IMR-90 (cell line): ENCODE measurements around the gene POLA2. TPM values are rescaled to one million over a fixed set of nuclear protein-coding genes. Genes with fewer than 3 reads are reported as not detected.
A peak's percentile ranks its signal among the peaks of the same experiment; 100 is the strongest.

ENCODE experiments used
- ATAC-seq: fragments of 200-7000 bp; cut with Tn5 transposase; 2 replicates; pipeline ENCODE4 v1.9.1; 2020; ENCODE audit warnings: low read depth, mild to moderate bottlenecking, moderate library complexity
- BruUV-seq: library from RNA; stranded (reverse); fragments of 400-500 nt; replicated peaks from 2 replicates; lab custom pipeline; 2021; lab: Mats Ljungman, UMichigan
- CTCF ChIA-PET: fragments of 300-600 bp; formaldehyde crosslinking; extraction: SDS; loops from one replicate; lab custom pipeline; 2021; ENCODE audit warnings: antibody characterized with exemption; lab: Yijun Ruan, JAX
- POLR2A ChIA-PET: fragments of 300-600 bp; sonication (Branson Sonifier 250); formaldehyde crosslinking; loops from one replicate; lab custom pipeline; 2022; ENCODE audit warnings: antibody characterized with exemption; ENCODE audit not compliant: unreplicated experiment; lab: Charles Lee
- DNase-seq: peaks from one replicate; pipeline ENCODE4 v3.0.0; 2013
- H2AFZ ChIP-seq: replicated peaks from 2 replicates; pipeline ENCODE3; 2013; ENCODE audit warnings: low read length, mild to moderate bottlenecking; ENCODE audit not compliant: poor library complexity
- H2AK5ac ChIP-seq: 2 replicates; pipeline ENCODE4 v1.6.1; 2013; ENCODE audit warnings: low read depth, low read length, inconsistent platforms
- H2AK9ac ChIP-seq: replicated peaks from 2 replicates; pipeline ENCODE3; 2013; ENCODE audit warnings: mild to moderate bottlenecking, low read depth, low read length, moderate library complexity; ENCODE audit not compliant: poor library complexity
- H2BK120ac ChIP-seq: 2 replicates; pipeline ENCODE4 v1.6.1; 2013; ENCODE audit warnings: low read depth, low read length, inconsistent platforms
- H2BK15ac ChIP-seq: 3 replicates; pipeline ENCODE4 v1.6.1; 2013; ENCODE audit warnings: low read depth, low read length, inconsistent platforms
- H2BK20ac ChIP-seq: 2 replicates; pipeline ENCODE4 v1.6.1; 2013; ENCODE audit warnings: low read depth, mild to moderate bottlenecking, inconsistent platforms, low read length, moderate library complexity
- H2BK5ac ChIP-seq: 2 replicates; pipeline ENCODE4 v1.6.1; 2013; ENCODE audit warnings: mild to moderate bottlenecking, low read depth, low read length, inconsistent platforms; ENCODE audit not compliant: poor library complexity, severe bottlenecking
- H3K14ac ChIP-seq: replicated peaks from 2 replicates; pipeline ENCODE4 v1.6.1; 2013; ENCODE audit warnings: low read depth, low read length, inconsistent platforms
- H3K18ac ChIP-seq: 2 replicates; pipeline ENCODE4 v1.6.1; 2013; ENCODE audit warnings: low read depth, low read length, control low read depth
- H3K23ac ChIP-seq: 2 replicates; pipeline ENCODE4 v1.6.1; 2013; ENCODE audit warnings: low read depth, low read length, inconsistent platforms
- H3K27ac ChIP-seq: 2 replicates; pipeline ENCODE4 v1.5.1; 2013; ENCODE audit warnings: mild to moderate bottlenecking, control low read depth, low read length; ENCODE audit not compliant: insufficient read depth
- H3K27me3 ChIP-seq: 2 replicates; pipeline ENCODE4 v1.6.1; 2013; ENCODE audit warnings: low read length; ENCODE audit not compliant: control insufficient read depth, insufficient read depth
- H3K36me3 ChIP-seq: 2 replicates; pipeline ENCODE4 v1.6.1; 2013; ENCODE audit warnings: low read length, mixed read lengths; ENCODE audit not compliant: control insufficient read depth, insufficient read depth
- H3K4ac ChIP-seq: 2 replicates; pipeline ENCODE4 v1.6.1; 2013; ENCODE audit warnings: low read depth, low read length, inconsistent platforms
- H3K4me1 ChIP-seq: 2 replicates; pipeline ENCODE4 v1.6.1; 2013; ENCODE audit warnings: low read length, mixed read lengths; ENCODE audit not compliant: control insufficient read depth, insufficient read depth
- H3K4me2 ChIP-seq: 2 replicates; pipeline ENCODE4 v1.6.1; 2013; ENCODE audit warnings: low read depth, mild to moderate bottlenecking, control low read depth, low read length, moderate library complexity
- H3K4me3 ChIP-seq: 2 replicates; pipeline ENCODE4 v1.5.1; 2013; ENCODE audit warnings: low read depth, mild to moderate bottlenecking, control low read depth, low read length, moderate library complexity; ENCODE audit not compliant: insufficient read depth
- H3K56ac ChIP-seq: 2 replicates; pipeline ENCODE4 v1.6.1; 2013; ENCODE audit warnings: low read length, inconsistent platforms; ENCODE audit not compliant: insufficient read depth; ENCODE audit errors: extremely low read depth
- H3K79me1 ChIP-seq, 2 experiments: 2 replicates each; pipeline ENCODE4 v1.6.1; 2013; ENCODE audit warnings: low read length in 2 of 2, inconsistent platforms in 1 of 2, low read depth in 1 of 2
- H3K9ac ChIP-seq: 2 replicates; pipeline ENCODE4 v1.6.1; 2013; ENCODE audit warnings: low read depth, low read length, control low read depth
- H3K9me1 ChIP-seq: 2 replicates; pipeline ENCODE4 v1.6.1; 2013; ENCODE audit warnings: low read length, inconsistent platforms; ENCODE audit not compliant: insufficient read depth
- H3K9me3 ChIP-seq: 2 replicates; pipeline ENCODE4 v1.6.1; 2013; ENCODE audit warnings: low read length; ENCODE audit not compliant: control insufficient read depth, insufficient read depth
- H4K20me1 ChIP-seq: 2 replicates; pipeline ENCODE4 v1.6.1; 2013; ENCODE audit warnings: low read length, inconsistent platforms; ENCODE audit not compliant: insufficient read depth
- H4K5ac ChIP-seq: 2 replicates; pipeline ENCODE4 v1.6.1; 2013; ENCODE audit warnings: mild to moderate bottlenecking, low read depth, low read length, control low read depth
- H4K8ac ChIP-seq, 2 experiments: 2 replicates each; pipeline ENCODE4 v1.6.1; 2013; ENCODE audit warnings: low read depth in 2 of 2, low read length in 2 of 2, control low read depth in 1 of 2, inconsistent platforms in 1 of 2
- H4K91ac ChIP-seq: 2 replicates; pipeline ENCODE4 v1.6.1; 2013; ENCODE audit warnings: low read depth, low read length, inconsistent platforms; ENCODE audit not compliant: insufficient read depth
- CHD1 ChIP-seq: IDR thresholded peaks from 2 replicates; pipeline ENCODE4 v1.6.1; 2012; ENCODE audit warnings: low read depth, low read length, improper control_type of control experiment
- POLR2A ChIP-seq: IDR thresholded peaks from 2 replicates; pipeline ENCODE4 v1.6.1; 2012; ENCODE audit warnings: mild to moderate bottlenecking, low read depth, low read length
- WGBS, 2 experiments: methylation state at CpG; one replicate each; pipeline versions ENCODE4 v1.1.5 to v1.1.7; 2013; ENCODE audit warnings: missing lambda C conversion rate in 2 of 2; ENCODE audit not compliant: insufficient read length in 1 of 2; ENCODE audit errors: extremely low coverage in 2 of 2; 5-methylcytosine and 5-hydroxymethylcytosine counted together
- dilution Hi-C: fragments of 300-500 bp; cut with HindIII; formaldehyde crosslinking; loops from one replicate; pipeline ENCODE4 v1.14.3; 2018; ENCODE audit warnings: low sequenced_read_pairs; ENCODE audit not compliant: unreplicated experiment
- in situ Hi-C: fragments of 300-500 bp; cut with MboI; formaldehyde crosslinking; loops from 3 replicates; pipeline ENCODE4 v1.14.3; 2019; ENCODE audit warnings: low sequenced_read_pairs, inconsistent platforms, mixed read lengths
- intact Hi-C: fragments of 100-400 bp; cut with micrococcal nuclease; formaldehyde crosslinking; loops from 2 replicates; pipeline ENCODE4 v1.10.0; 2022
- polyA plus RNA-seq, 3 experiments: library from polyadenylated mRNA; depleted of rRNA; stranded (reverse); fragments of >200 nt; gene quantifications; 2 replicates each; pipeline ENCODE4 v1.2.3, GENCODE V29; 2012; ENCODE audit warnings: low replicate concordance in 1 of 3
- total RNA-seq: library from RNA; depleted of rRNA; stranded (reverse); fragments of >200 nt; gene quantifications from 2 replicates; pipeline ENCODE4 v1.2.3, GENCODE V29; 2012

POLA2 gene
- total and polyA plus RNA-seq, 2 of the 4 experiments (the other 2 are of a cell fraction): 14.2 to 17.3 TPM

GRCh38 chr11:65279279-65279678, 17.5 kb downstream of the POLA2 start:
- dilution Hi-C loops (no loop called here), intact Hi-C loops (no loop called here), in situ Hi-C loops (loop anchor here (5.0 kb wide), 1 partner anchor 38 kb away; no protein-coding TSS in a partner anchor)
- H4K5ac ChIP-seq: peak overlapping the region; percentile 52; the same call in 1 of the 2 replicates
- no CpG with 5 or more reads among the region's 4 CpGs for WGBS, 2 experiments
- peak overlapping the region; percentile 89 for H2BK120ac ChIP-seq
- H3K9ac ChIP-seq: 0 out of 2 replicates have a peak overlapping the region, but pooled peaks have one; percentile 20
- H3K23ac ChIP-seq: peak overlapping the region; percentile 73; the same call in 1 of the 2 replicates
- H3K27ac ChIP-seq: peak overlapping the region; percentile 59
- peak overlapping the region; percentile 21 for H2AK9ac ChIP-seq
- peak overlapping the region; percentile 87 for H2AK5ac ChIP-seq
- peak overlapping the region; percentile 39; the same call in 1 of the 2 replicates for H3K18ac ChIP-seq
- peaks cover 37 to 55% of the 10 kb centered on the region in 2 experiments for H3K79me1 ChIP-seq
- no TSS peak for BruUV-seq
- peak overlapping the region; percentile 23; the same call in 1 of the 2 replicates for H3K4me2 ChIP-seq
- DNase-seq (no peak), ATAC-seq (no peak)
- peak overlapping the region; percentile 80 for H2BK5ac ChIP-seq
- H3K4me3 ChIP-seq: no peak overlapping the region
- ChIA-PET POLR2A (interaction anchor here (0.6 kb wide), 1 partner anchor 12 kb away, joined by 3 read pairs; no protein-coding TSS in a partner anchor), CTCF (interaction anchor here (0.6 to 2.0 kb wide), 4 partner anchors 36 to 50 kb away, joined by 3 to 7 read pairs (median 6); no protein-coding TSS in a partner anchor)
- no peaks in the 10 kb centered on the region for H3K27me3 ChIP-seq
- H4K91ac ChIP-seq: peak overlapping the region; percentile 69
- H2BK20ac ChIP-seq: peak overlapping the region; percentile 93
- H3K9me1 ChIP-seq: peaks cover 15% of the 10 kb centered on the region
- no peak overlapping the region for H2AFZ ChIP-seq
- H4K8ac ChIP-seq: peak overlapping the region; percentile 65 to 74; a peak in 3 of 4 replicates
- peak overlapping the region; percentile 94; the same call in 2 of the 3 replicates for H2BK15ac ChIP-seq
- H3K56ac ChIP-seq: peak overlapping the region; percentile 44
- no peaks in the 10 kb centered on the region for H3K9me3 ChIP-seq
- peak overlapping the region; percentile 57 for H3K14ac ChIP-seq
- H3K4ac ChIP-seq: peak overlapping the region; percentile 94
- peaks cover 23% of the 10 kb centered on the region for H3K4me1 ChIP-seq
- no peaks in the 10 kb centered on the region for H4K20me1 ChIP-seq
- peaks cover 15% of the 10 kb centered on the region for H3K36me3 ChIP-seq
- no peak for TF ChIP-seq CHD1
- 0 out of 2 replicates have a peak, but pooled peaks have one; percentile 55 for TF ChIP-seq POLR2A
